Activated effector memory CD4-positive, alpha-beta T cell treated with Interleukin-2 at 50 U/mL for 16 hours (primary cell): ENCODE measurements around the gene CAPG.
A peak's percentile ranks its signal among the peaks of the same experiment; 100 is the strongest.
"Not testable (repeated sequence)": the region's sequence is repeated elsewhere in the genome, so short reads cannot be mapped to it uniquely, and the experiment has no call there.

ENCODE experiments used
- DNase-seq: peaks from one replicate; pipeline ENCODE4 v3.0.0-alpha.2; 2020

The CAPG gene

GRCh38 chr2:85409845-85410583 is at the start of gene CAPG:
TSS of gene CAPG (minus strand) at chr2:85410366. CDS start at chr2:85402145, 8,221 bp downstream.
- peak; percentile 46 for DNase-seq

- no peak for DNase-seq
Observed at GRCh38 chr2:85459771-85460170, 49.6 kb upstream of the CAPG start.

- DNase-seq: no peak
Observed at GRCh38 chr2:85458601-85459563, 48.7 kb upstream of the CAPG start.

GRCh38 chr2:85457877-85458316 is 47.7 kb upstream of the CAPG start:
- no peak for DNase-seq

GRCh38 chr2:85457043-85457442 is 46.9 kb upstream of the CAPG start:
- DNase-seq: no peak

- DNase-seq: no peak
Observed at GRCh38 chr2:85455552-85456090, 45.5 kb upstream of the CAPG start.

GRCh38 chr2:85453571-85453970 is 43.4 kb upstream of the CAPG start:
- DNase-seq: no peak

GRCh38 chr2:85452237-85452636 is 42.1 kb upstream of the CAPG start:
- no peak for DNase-seq

GRCh38 chr2:85449214-85449588 is 39.0 kb upstream of the CAPG start:
- DNase-seq: no peak

- DNase-seq: no peak
Observed at GRCh38 chr2:85448461-85449213, 38.5 kb upstream of the CAPG start.

GRCh38 chr2:85447222-85447585 is 37.0 kb upstream of the CAPG start:
- DNase-seq: no peak

- DNase-seq: no peak
Observed at GRCh38 chr2:85446296-85447221, 36.4 kb upstream of the CAPG start.

GRCh38 chr2:85445316-85446295 is 35.4 kb upstream of the CAPG start:
- no peak for DNase-seq

GRCh38 chr2:85444629-85445172 is 34.5 kb upstream of the CAPG start:
- no peak for DNase-seq

- no peak for DNase-seq
Observed at GRCh38 chr2:85441864-85442263, 31.7 kb upstream of the CAPG start.

GRCh38 chr2:85440729-85441128 is 30.6 kb upstream of the CAPG start:
- DNase-seq: no peak

- DNase-seq: no peak
Observed at GRCh38 chr2:85439986-85440385, 29.8 kb upstream of the CAPG start.

GRCh38 chr2:85439569-85439968 is 29.4 kb upstream of the CAPG start:
- not testable (repeated sequence) for DNase-seq

GRCh38 chr2:85439025-85439472 is 28.9 kb upstream of the CAPG start:
- DNase-seq: no peak
